Activated gamma-delta T cell treated with anti-CD3 and anti-CD28 coated beads, Interleukin-2, amount 50 U/mL, for 16 hours (primary cell): ENCODE results near the gene CCDC83.

Experiments
- DNase-seq: peaks from one replicate; pipeline ENCODE4 v3.0.0-alpha.2; 2020; ENCODE audit warnings: low read depth

The CCDC83 gene

DNA sequence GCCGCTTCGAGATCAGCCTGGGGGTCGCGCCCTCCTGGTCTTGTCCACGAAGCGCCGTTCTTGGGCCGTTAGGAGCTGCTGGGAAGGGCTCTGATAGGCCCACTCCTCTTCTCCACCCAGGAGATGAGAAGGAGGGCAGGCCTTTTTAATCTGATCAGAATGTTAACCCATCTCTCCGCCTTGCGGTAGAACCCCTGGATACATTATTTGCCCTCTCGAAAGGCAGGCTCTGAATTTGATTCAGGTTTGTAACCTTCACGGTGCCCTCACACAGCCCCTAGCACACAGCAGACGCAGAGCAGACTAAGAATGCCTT lies at the start of gene CCDC83:
Gene CCDC83, plus strand, starts transcription at position 43 of the 316 bp plus-strand sequence. CDS start 9,741 bp downstream, outside the sequence.
- no peak for DNase-seq

DNA sequence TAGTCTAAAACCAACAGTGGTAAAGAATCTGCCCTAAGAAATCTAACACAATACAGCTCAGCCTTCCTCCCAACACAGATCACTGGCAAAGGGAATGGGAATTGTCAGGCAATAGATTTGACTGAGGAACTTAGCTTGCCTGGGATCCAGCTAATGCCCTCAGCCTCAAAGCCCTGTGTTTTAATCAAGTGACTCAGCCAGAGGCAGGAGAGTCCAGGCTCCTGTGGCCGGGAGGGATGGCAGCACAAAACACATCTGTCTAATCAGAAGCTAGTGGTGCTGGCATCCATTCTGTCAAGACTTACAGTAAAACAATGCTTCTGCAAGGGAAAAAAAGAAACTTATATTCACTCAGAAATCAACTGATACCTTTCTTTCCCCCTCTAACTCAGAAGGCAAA lies 49.8 kb upstream of the CCDC83 start:
- no peak for DNase-seq

- no peak for DNase-seq
These were observed 49.2 kb upstream of the CCDC83 start for GRCh38 chr11:85806016-85806415.

GRCh38 chr11:85806876-85807275 lies 48.3 kb upstream of the CCDC83 start:
- DNase-seq = no peak

- no peak for DNase-seq
These were observed 46.0 kb upstream of the CCDC83 start for GRCh38 chr11:85809191-85809590.

DNA sequence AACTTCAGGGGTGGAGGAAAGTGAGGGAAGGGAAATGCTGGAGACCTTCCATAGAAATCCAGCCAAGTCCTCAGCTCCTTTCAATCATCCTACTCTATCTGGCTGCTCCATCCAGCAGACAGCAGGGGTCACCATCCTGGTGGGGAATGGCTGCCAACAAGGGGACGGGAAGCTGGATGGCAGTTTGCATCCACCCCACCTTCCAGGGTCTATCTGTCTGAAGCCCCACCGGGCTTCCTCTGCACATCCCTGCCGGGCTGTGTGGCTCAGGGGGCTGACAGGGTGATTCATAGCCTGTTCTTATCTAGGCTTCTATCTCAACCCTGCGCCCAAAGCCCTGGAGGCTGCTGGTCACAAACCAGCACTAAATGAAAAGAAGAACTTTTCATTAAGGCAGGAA lies 45.3 kb upstream of the CCDC83 start:
- DNase-seq = no peak

DNA sequence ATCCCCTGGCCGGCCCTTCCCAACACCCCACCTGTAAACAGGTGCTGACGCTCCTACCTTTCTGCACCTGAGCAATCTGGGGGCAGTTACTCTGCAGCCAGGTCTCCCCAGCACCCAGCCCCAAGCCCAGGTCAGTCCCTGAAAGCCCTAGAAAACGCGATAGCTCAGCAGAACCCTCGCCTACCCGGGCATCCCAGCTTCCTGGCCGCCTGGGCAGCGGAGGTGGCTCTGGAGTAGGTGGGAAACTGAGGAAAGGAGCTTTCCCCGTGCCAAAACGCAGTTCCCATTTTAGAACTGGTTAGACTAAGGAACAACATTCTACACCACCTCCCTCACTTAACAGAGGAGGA lies 44.7 kb upstream of the CCDC83 start:
- DNase-seq = no peak

GRCh38 chr11:85810871-85811611 lies 44.1 kb upstream of the CCDC83 start, which contains the start of gene SYTL2:
TSS of gene SYTL2 (minus strand) at chr11:85811141. CDS start at chr11:85757725, 53,416 bp downstream.
- peak; percentile 58 for DNase-seq

- DNase-seq = no peak
These were observed 43.6 kb upstream of the CCDC83 start for GRCh38 chr11:85811624-85812023.

DNA sequence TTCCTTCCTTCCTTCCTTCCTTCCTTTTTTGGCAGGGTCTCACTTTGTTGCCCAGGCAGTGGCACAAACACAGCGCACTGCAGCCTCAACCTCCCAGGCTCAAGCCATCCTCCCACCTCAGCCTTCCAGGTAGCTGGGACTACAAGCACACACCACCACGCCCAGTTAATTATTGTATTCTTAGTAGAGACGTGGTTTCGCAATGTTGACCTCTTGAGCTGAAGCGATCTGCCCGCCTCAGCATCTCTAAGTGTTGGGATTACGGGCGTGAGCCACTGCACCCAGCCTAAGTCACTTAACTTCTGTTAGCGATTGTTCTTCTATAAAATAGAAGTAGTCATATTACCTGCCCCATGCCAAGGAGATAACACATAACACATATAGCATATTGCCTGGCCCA lies 41.5 kb upstream of the CCDC83 start:
- DNase-seq = no peak

DNA sequence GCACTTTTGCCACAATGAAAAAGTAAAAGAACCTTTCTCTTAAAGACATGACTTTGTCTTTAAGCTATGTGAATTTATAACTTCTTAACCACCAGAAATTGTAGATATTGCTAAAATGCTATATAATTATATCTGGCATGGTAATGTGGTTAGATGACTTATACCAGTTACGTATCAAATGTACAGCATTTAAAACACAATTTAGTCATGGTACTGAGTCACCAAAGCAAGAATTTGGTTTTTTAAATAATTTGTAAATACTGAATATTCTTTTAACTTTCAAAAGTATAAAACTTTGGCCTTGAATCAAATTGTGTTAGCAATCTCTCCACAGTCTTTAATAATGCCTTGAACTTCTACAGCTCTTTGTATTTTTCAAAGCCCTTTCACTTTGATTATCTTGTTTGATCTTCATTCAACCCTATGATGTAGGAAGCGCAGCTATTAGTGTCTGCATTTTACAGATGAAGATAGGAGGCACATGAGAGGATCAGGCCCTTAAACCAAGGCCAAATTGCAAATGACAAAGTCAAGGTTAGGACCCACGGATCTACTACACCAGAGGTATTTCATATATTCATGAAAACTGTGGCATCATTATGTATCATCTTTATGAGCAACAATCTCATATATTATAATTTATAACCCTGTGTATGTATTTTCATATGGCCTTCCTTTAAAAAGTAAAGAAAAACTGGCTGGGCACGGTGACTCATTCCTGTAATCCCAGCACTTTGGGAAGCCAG lies 39.8 kb upstream of the CCDC83 start:
- DNase-seq = no peak

- DNase-seq = no peak
These were observed 35.7 kb upstream of the CCDC83 start for GRCh38 chr11:85819441-85819840.

DNA sequence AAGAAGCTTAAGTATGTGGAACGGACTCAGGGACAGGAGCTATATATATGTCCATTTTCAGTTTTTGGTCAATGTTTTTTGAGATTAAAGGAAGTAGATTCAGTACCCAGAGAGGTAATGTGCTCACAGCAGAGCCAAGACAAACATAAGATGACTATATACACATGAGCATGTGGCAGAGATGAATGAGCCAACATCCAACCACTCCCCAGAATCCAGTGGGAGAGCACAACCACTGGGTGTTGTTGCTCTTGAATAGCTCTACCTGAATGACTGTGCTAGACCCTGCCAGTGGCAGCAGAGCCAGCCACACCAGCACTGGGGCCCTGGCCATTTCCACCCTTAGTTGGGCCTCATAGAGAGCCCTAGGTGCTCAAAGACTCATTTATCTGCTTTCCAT lies 33.5 kb upstream of the CCDC83 start:
- DNase-seq = no peak

DNA sequence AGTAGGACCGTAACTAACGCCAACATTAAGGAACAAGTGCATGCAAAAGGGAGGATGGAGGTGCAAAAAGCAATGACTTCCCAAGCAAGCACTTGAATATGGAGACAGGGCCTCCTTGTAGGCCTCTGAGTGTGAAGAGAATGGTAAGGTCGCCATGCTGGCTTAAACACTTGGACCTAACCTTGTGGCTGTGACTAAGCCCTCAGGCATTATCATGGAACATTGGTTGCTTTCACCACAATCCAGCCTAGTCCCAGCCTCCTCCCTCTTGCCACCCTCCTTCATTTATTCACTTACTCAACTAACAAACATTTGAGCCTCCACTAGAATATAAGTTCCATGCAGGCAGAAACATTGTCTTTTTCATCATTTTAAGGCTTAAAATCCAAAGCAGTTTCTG lies 32.4 kb upstream of the CCDC83 start:
- DNase-seq = no peak

DNA sequence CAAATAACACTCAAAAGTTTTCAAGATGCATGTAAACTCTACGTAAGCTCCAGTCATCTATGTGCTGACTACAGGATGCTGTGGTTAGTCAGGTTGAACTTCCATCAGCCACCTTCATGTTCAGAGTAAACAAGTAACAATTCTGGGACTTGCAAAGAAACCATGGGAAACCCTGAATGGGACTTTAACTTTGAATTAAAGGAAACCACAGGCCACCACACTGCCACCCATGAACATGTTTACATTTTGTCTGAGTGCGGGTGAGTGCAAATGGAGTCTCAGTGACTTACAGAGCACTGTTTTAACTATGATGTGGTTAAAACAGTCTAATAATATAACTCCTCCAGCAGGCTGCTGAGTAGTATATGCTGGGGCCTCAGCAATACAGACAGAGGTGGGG lies 31.4 kb upstream of the CCDC83 start:
- peak; percentile 36 for DNase-seq

DNA sequence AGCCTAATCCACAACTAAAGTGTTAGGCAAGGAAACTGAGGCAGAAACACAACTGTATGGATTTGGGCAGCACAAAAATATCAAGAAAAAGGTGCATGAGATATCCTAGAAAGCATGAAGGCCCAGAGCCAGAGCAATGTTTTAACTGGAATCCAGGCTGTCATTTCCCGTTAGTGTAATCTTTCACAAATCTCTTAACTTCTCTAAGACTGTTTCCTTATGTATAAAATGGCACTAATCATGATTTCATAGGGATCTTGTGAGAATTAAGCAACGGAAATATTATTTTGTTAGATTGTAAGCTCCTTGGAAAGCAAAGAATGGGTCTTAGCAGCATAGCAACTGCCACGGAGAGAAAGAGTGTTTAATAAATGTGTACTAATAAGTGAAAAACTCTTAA lies 29.6 kb upstream of the CCDC83 start:
- no peak for DNase-seq

- DNase-seq = no peak
These were observed 28.9 kb upstream of the CCDC83 start for GRCh38 chr11:85826116-85826855.

- no peak for DNase-seq
These were observed 27.2 kb upstream of the CCDC83 start for GRCh38 chr11:85827748-85828639.

DNA sequence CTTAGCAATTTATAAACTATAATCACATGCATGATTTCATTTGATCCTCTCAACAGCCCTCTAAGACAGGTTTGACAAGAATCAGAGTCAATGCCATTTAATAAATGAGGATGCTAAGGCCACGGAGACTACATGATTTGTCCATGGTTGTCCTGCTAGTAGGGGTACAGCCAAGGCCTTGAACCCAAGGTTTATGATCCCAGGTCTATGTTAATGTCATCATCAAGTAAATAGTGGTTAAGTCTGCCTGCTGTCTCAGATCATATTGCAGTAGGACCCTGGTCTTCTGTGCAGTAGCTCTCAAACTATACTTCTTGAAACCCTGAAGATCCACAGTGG lies 26.6 kb upstream of the CCDC83 start:
- DNase-seq = no peak

DNA sequence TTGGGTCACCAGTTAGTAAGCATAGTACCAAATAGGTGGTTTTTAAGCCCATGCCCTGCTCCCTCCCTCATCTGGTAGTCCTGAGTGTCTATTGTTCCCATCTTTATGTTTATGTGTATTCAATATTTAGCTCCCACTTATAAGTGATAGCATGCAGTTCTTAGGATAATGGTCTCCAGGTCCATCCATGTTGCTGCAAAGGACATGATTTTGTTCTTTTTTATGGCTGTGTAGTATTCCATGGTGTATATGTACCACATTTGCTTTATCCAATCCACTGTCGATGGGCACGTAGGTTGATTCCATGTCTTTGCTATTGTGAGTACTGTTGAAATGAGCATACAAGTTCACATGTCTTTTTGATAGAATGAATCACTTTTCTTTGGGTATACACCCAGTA lies 26.0 kb upstream of the CCDC83 start:
- no peak for DNase-seq

DNA sequence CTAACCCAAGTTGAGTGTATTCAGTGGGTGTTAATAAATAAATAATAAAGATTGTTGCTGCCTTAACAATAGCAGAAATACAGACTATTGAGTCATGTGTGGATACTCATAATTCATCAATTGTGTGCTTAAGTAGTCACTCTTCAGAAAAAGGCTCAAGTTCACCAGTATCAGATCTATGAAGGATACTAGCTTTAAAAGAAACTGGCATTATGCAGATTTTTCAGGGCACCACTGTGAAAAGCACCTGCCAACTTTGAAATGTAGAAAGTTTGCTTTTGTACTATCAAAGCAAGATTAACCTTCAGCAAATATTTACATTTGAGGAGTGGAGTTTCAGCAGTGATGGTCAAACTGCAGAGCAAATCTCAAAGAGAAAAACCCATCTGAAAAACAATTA lies 24.1 kb upstream of the CCDC83 start:
- DNase-seq = no peak

GRCh38 chr11:85835263-85835662 lies 19.9 kb upstream of the CCDC83 start:
- DNase-seq = no peak
